ENCODE results near the gene RBCK1.
A peak's percentile ranks its signal among the peaks of the same experiment; 100 is the strongest.
"Not testable (repeated sequence)": the region's sequence is repeated elsewhere in the genome, so short reads cannot be mapped to it uniquely, and the experiment has no call there.

The RBCK1 gene

GRCh38 chr20:437787-438486 is 29.8 kb downstream of the RBCK1 start:
- no peak for DNase-seq (ENCODE audit: low read depth in 2 of 2)

GRCh38 chr20:438571-439469 is 30.7 kb downstream of the RBCK1 start:
- DNase-seq (ENCODE audit: low read depth in 2 of 2): peak in 1 of 2 donors; percentile 31

GRCh38 chr20:440148-440547 is 32.0 kb downstream of the RBCK1 start:
- DNase-seq (ENCODE audit: low read depth in 2 of 2): no peak

GRCh38 chr20:440636-441035 is 32.5 kb downstream of the RBCK1 start:
- DNase-seq (ENCODE audit: low read depth in 2 of 2): no peak

GRCh38 chr20:443223-443775 is 35.2 kb downstream of the RBCK1 start:
- no peak for DNase-seq (ENCODE audit: low read depth in 2 of 2)

- no peak for DNase-seq (ENCODE audit: low read depth in 2 of 2)
Observed at GRCh38 chr20:444117-444516, 36.0 kb downstream of the RBCK1 start.

GRCh38 chr20:444862-445426 is 36.8 kb downstream of the RBCK1 start:
- no peak for DNase-seq (ENCODE audit: low read depth in 2 of 2)

GRCh38 chr20:445514-446336 is 37.6 kb downstream of the RBCK1 start:
- DNase-seq (ENCODE audit: low read depth in 2 of 2): no peak

- not testable (repeated sequence) for DNase-seq (ENCODE audit: low read depth in 2 of 2)
Observed at GRCh38 chr20:452021-452420, 43.9 kb downstream of the RBCK1 start.

- no peak for DNase-seq (ENCODE audit: low read depth in 2 of 2)
Observed at GRCh38 chr20:454951-455350, 46.9 kb downstream of the RBCK1 start.

GRCh38 chr20:458776-459175 is 50.7 kb downstream of the RBCK1 start:
- no peak for DNase-seq (ENCODE audit: low read depth in 2 of 2)

GRCh38 chr20:460180-460579 is 52.1 kb downstream of the RBCK1 start:
- DNase-seq (ENCODE audit: low read depth in 2 of 2): no peak

GRCh38 chr20:460707-461106 is 52.6 kb downstream of the RBCK1 start:
- DNase-seq (ENCODE audit: low read depth in 2 of 2): no peak

GRCh38 chr20:461254-462198 is 53.4 kb downstream of the RBCK1 start:
- DNase-seq (ENCODE audit: low read depth in 2 of 2): peak; percentile 18 to 36

- peak; percentile 77 to 81 for DNase-seq (ENCODE audit: low read depth in 2 of 2)
Observed at GRCh38 chr20:462199-462991, 54.3 kb downstream of the RBCK1 start, which contains the start of gene TBC1D20. Gene TBC1D20, minus strand, starts transcription at chr20:462533. Its CDS starts 128 bp downstream, at chr20:462405.

- DNase-seq (ENCODE audit: low read depth in 2 of 2): no peak
Observed at GRCh38 chr20:467755-468154, 59.7 kb downstream of the RBCK1 start.

GRCh38 chr20:469746-470490 is 61.8 kb downstream of the RBCK1 start:
- no peak for DNase-seq (ENCODE audit: low read depth in 2 of 2)

- no peak for DNase-seq (ENCODE audit: low read depth in 2 of 2)
Observed at GRCh38 chr20:472137-472846, 64.2 kb downstream of the RBCK1 start.

Measured in stimulated activated CD4-positive, alpha-beta T cell treated with anti-CD3 and anti-CD28 coated beads, Interleukin-1b, Interleukin-23, amount 100 ng/mL, for 4 hours (primary cell).